Transverse colon (tissue), 4 donors: ENCODE measurements around the gene RIN3. TPM values are rescaled to one million over a fixed set of nuclear protein-coding genes. Genes with fewer than 3 reads are reported as not detected.
A peak's percentile ranks its signal among the peaks of the same experiment; 100 is the strongest.

Experiments used
- DNase-seq: peaks from one replicate; pipeline ENCODE4 v3.0.0-alpha.2; 2019
- H3K27ac ChIP-seq, 4 donors: fragments of 200-600 bp; sonication (generic); 2 replicates each; pipeline ENCODE4 v1.5.1; 2016 to 2018; ENCODE audit warnings: inconsistent platforms in 4 of 4
- H3K27me3 ChIP-seq: fragments of 200-600 bp; sonication (generic); 2 replicates; pipeline ENCODE4 v1.5.1; 2017; ENCODE audit warnings: inconsistent platforms
- H3K36me3 ChIP-seq, 4 donors: fragments of 200-600 bp; sonication (generic); 2 replicates each; pipeline ENCODE4 v1.5.1; 2017 to 2019; ENCODE audit warnings: inconsistent platforms in 4 of 4
- H3K4me1 ChIP-seq, 4 donors: fragments of 200-600 bp; sonication (generic); 2 replicates each; pipeline ENCODE4 v1.5.1; 2017 to 2020; ENCODE audit warnings: inconsistent platforms in 4 of 4
- H3K4me3 ChIP-seq, 4 donors: fragments of 200-600 bp; sonication (generic); 1 replicate in 1 of 4; 2 replicates in 3 of 4; pipeline versions ENCODE4 v1.5.1 to v1.6.1; 2017 to 2019; ENCODE audit warnings: inconsistent platforms in 4 of 4
- H3K9me3 ChIP-seq, 2 donors: fragments of 200-600 bp; sonication (generic); 2 replicates each; pipeline ENCODE4 v1.5.1; 2017 to 2019; ENCODE audit warnings: inconsistent platforms in 2 of 2
- CTCF ChIP-seq, 5 experiments: fragments of 200-600 bp in 3 of 5; fragments of 450-650 bp in 2 of 5; sonication (generic) in 3 of 5; IDR thresholded peaks; 1 replicate in 2 of 5; 2 replicates in 3 of 5; pipeline ENCODE4 v1.5.1; 2016 to 2017; ENCODE audit warnings: antibody characterized with exemption in 5 of 5, inconsistent platforms in 3 of 5, mild to moderate bottlenecking in 2 of 5, moderate library complexity in 1 of 5
- EP300 ChIP-seq: sonication (generic); formaldehyde crosslinking; IDR thresholded peaks from one replicate; pipeline ENCODE4 v1.6.1; 2017; ENCODE audit warnings: antibody characterized with exemption, low read depth
- POLR2A ChIP-seq: fragments of 450-650 bp; IDR thresholded peaks from one replicate; pipeline ENCODE4 v1.6.1; 2016; ENCODE audit warnings: antibody characterized with exemption, mild to moderate bottlenecking, moderate library complexity
- POLR2AphosphoS5 ChIP-seq, 3 donors: sonication (generic); formaldehyde crosslinking; IDR thresholded peaks; one replicate each; pipeline ENCODE4 v1.6.1; 2016; ENCODE audit warnings: antibody characterized with exemption in 3 of 3
- WGBS, 2 donors: methylation state at CpG; one replicate each; pipeline ENCODE4 v1.1.5; 2018; ENCODE audit warnings: low coverage in 1 of 2; 5-methylcytosine and 5-hydroxymethylcytosine counted together
- in situ Hi-C, 4 donors: fragments of 200-750 bp; cut with MboI; loops; one replicate each; pipeline versions ENCODE4 v1.15.0 to v1.15.1; 2017; ENCODE audit warnings: low sequenced_read_pairs in 3 of 4, low pct_ligation_motif_present in 1 of 4, low pct_unique_long_range_greater_than_20kb in 1 of 4
- intact Hi-C: fragments of 100-400 bp; cut with DNase I; formaldehyde crosslinking; loops from one replicate; pipeline ENCODE4 v1.15.1; 2023; ENCODE audit warnings: low total_unique reads
- total RNA-seq, 4 donors: library from RNA; depleted of rRNA; stranded (reverse); fragments of >200 nt; gene quantifications; one replicate each; pipeline ENCODE4 v1.1.0, GENCODE V29; 2016

The RIN3 gene
- total RNA-seq, 4 donors from 2014 or later = 16.2 to 24.3 (median 20.7) TPM

DNA sequence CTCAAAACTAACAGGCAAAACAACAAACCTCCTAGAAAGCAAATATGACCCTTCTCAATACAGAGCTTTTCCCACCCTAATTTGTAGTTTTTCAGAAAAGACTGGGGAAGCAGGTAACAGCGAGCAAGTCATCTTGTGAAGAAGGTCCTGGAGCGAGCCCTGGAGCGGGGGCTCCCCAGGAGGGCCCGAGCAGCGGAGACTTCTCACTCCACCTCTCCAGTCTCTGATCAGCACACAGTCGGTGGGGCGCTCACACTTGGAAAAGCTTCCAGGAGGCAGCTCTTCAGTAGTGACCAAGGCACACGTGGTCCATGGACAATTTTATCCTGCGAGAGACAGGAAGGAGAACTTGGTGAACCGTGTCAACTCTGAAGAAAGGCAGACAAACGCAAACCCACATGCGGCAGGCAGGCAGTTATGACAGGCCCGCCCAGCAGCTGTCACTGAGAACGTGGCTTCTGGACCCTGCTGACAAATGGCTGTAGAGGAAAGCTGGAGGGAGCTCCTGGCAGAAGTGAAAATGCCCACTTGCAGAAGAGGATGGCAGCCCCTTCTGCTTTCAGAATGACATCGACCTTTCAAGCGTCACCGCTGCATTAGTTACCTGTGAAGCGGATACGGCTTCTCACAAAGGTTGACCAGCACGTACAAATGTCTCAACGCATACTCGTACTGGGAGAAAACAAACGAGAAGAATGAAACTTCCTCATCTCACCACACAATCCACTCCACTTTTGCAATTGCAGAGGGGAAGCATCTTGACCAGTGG is 190.6 kb downstream of the RIN3 start:
- Histone ChIP-seq H3K36me3 (peaks cover 0 to 13% (median 3%) of the 10 kb centered on the region in 4 donors), H3K27me3 (no peaks in the 10 kb centered on the region), H3K9me3 (no peaks in the 10 kb centered on the region), H3K4me1 (no peaks in the 10 kb centered on the region), H3K4me3 (no peak overlapping the region), H3K27ac (peak overlapping the region in 2 of 4 donors; percentile 1 to 34)
- in situ Hi-C loops = no loop called here
- intact Hi-C loops = no loop called here
- TF ChIP-seq CTCF (IDR thresholded peaks at IDR 0.05) (no peak), POLR2AphosphoS5 (IDR thresholded peaks at IDR 0.05) (peak in 1 of 3 donors; percentile 23)
- DNase-seq = peak; percentile 66
- 74 to 91% methylated on average over 4 to 23 of the region's 23 CpGs for WGBS, 2 donors

GRCh38 chr14:92704821-92705220 is 191.2 kb downstream of the RIN3 start:
- Histone ChIP-seq H3K4me1 (no peaks in the 10 kb centered on the region), H3K27ac (peak overlapping the region in 2 of 4 donors; percentile 1 to 34), H3K4me3 (no peak overlapping the region), H3K27me3 (no peaks in the 10 kb centered on the region), H3K36me3 (peaks cover 0 to 17% (median 3%) of the 10 kb centered on the region in 4 donors), H3K9me3 (no peaks in the 10 kb centered on the region)
- intact Hi-C loops (no loop called here), in situ Hi-C loops (no loop called here)
- DNase-seq = no peak
- TF ChIP-seq POLR2AphosphoS5 (IDR thresholded peaks at IDR 0.05) (no peak), EP300 (no peak), CTCF (IDR thresholded peaks at IDR 0.05) (no peak), POLR2A (no peak)
- 81 to 92% methylated on average over 4 to 11 of the region's 11 CpGs for WGBS, 2 donors

DNA sequence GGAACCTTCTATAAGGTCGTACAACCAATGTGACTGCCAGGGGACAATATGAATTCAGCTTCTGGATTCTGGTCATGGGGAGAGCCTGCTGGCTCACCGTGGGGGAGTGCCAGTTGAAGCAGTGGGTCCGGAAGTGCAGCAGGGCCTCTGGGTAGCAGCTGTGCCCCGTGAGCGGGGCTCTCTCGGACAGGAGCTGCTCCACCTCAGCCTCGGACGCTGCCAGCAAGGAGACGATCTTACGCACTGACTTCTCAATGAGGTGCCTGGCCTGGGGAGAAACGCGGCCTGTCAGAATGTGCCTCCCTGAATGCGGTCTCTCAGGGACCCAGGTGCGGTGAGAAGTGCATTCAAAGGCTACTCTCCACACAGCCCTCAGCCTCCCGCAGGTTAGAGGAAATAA is 192.8 kb downstream of the RIN3 start:
- TF ChIP-seq POLR2A = no peak
- no peak for TF ChIP-seq CTCF (IDR thresholded peaks at IDR 0.05)
- no peak for TF ChIP-seq POLR2AphosphoS5 (IDR thresholded peaks at IDR 0.05)
- no peak for TF ChIP-seq EP300
- H3K36me3 ChIP-seq = peaks cover 0 to 19% (median 3%) of the 10 kb centered on the region in 4 donors
- in situ Hi-C loops (no loop called here), intact Hi-C loops (no loop called here)
- no peaks in the 10 kb centered on the region for H3K9me3 ChIP-seq
- no peaks in the 10 kb centered on the region for H3K4me1 ChIP-seq
- 75 to 92% methylated on average over 1 to 15 of the region's 15 CpGs for WGBS, 2 donors
- H3K27me3 ChIP-seq = no peaks in the 10 kb centered on the region
- no peak overlapping the region for H3K4me3 ChIP-seq
- no peak overlapping the region for H3K27ac ChIP-seq
- DNase-seq = no peak

DNA sequence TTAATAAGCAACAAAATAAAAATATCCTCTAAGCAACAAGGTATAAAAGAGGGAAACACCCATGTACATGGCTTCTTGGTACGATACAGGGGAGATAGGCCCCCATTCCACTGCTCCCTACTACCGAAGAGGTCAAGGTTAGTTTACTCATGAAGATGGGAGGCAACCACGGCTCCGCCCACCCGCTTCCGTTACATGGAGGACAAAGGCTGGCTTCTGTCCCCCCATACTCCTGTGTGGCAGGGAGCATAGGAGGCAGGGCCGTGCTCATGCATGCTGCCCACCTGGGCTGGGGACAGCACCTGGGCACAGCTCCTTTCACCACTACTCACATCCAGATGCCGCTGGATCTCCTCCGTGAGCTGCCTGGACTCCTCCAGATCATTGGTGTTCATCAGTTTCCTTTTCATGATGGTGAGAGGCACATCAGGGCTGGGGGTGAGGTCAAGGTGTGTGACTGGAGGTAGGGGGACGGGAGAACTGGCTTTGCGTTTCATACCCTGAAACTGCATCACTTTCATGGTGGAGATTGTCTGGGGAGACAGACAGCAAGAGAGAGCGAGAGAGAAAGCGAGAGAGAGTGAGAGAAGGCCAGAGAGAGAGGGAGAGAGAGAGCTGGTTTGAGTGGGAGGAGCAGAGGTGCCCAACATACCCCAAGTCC is 195.9 kb downstream of the RIN3 start:
- Histone ChIP-seq H3K4me1 (no peaks in the 10 kb centered on the region), H3K27ac (no peak overlapping the region), H3K36me3 (peaks cover 0 to 7% (median 0%) of the 10 kb centered on the region in 4 donors), H3K9me3 (no peaks in the 10 kb centered on the region), H3K4me3 (no peak overlapping the region), H3K27me3 (no peaks in the 10 kb centered on the region)
- no peak for TF ChIP-seq POLR2A
- no peak for TF ChIP-seq POLR2AphosphoS5 (IDR thresholded peaks at IDR 0.05)
- no peak for TF ChIP-seq EP300
- TF ChIP-seq CTCF (IDR thresholded peaks at IDR 0.05) = no peak
- intact Hi-C loops (no loop called here), in situ Hi-C loops (no loop called here)
- WGBS, 2 donors = 91 to 100% methylated on average over 4 to 13 of the region's 13 CpGs
- no peak for DNase-seq
